IPS-15b (cell line): ENCODE results near the gene FOCAD.

ENCODE experiments used
- H3K27me3 ChIP-seq: one replicate; pipeline ENCODE4 v1.6.1; 2013; ENCODE audit warnings: low read length; ENCODE audit not compliant: control insufficient read depth, insufficient read depth
- H3K36me3 ChIP-seq: one replicate; pipeline ENCODE4 v1.6.1; 2013; ENCODE audit warnings: low read length; ENCODE audit not compliant: control insufficient read depth, insufficient read depth
- H3K4me1 ChIP-seq: one replicate; pipeline ENCODE4 v1.6.1; 2013; ENCODE audit warnings: mild to moderate bottlenecking, low read length; ENCODE audit not compliant: control insufficient read depth, insufficient read depth
- H3K4me3 ChIP-seq: one replicate; pipeline ENCODE4 v1.5.1; 2013; ENCODE audit warnings: low read depth, low read length
- H3K9ac ChIP-seq: one replicate; pipeline ENCODE4 v1.6.1; 2013; ENCODE audit warnings: low read depth, mild to moderate bottlenecking, low read length
- H3K9me3 ChIP-seq: one replicate; pipeline ENCODE4 v1.6.1; 2013; ENCODE audit warnings: mild to moderate bottlenecking, low read length; ENCODE audit not compliant: control insufficient read depth, insufficient read depth

FOCAD gene

GRCh38 chr9:21042466-21042865 lies 358.4 kb downstream of the FOCAD start:
- Histone ChIP-seq H3K4me3 (no peak overlapping the region), H3K27me3 (no peaks in the 10 kb centered on the region), H3K4me1 (no peaks in the 10 kb centered on the region), H3K9me3 (no peaks in the 10 kb centered on the region), H3K36me3 (no peaks in the 10 kb centered on the region), H3K9ac (no peak overlapping the region)

- no peaks in the 10 kb centered on the region for H3K27me3 ChIP-seq
- no peaks in the 10 kb centered on the region for H3K36me3 ChIP-seq
- H3K4me3 ChIP-seq = no peak overlapping the region
- no peaks in the 10 kb centered on the region for H3K4me1 ChIP-seq
- no peak overlapping the region for H3K9ac ChIP-seq
- H3K9me3 ChIP-seq = no peaks in the 10 kb centered on the region
Observed at GRCh38 chr9:21043841-21044240, 359.8 kb downstream of the FOCAD start.
